ENCODE data around the gene S100A13. TPM values are rescaled to one million over a fixed set of nuclear protein-coding genes. Genes with fewer than 3 reads are reported as not detected.

Gene S100A13
- total RNA-seq, 4 donors from 2014 or later = 28.0 to 55.4 (median 43.1) TPM

- TF ChIP-seq POLR2A (IDR thresholded peaks at IDR 0.05) (no peak), EP300 (IDR thresholded peaks at IDR 0.05) (no peak), POLR2AphosphoS5 (IDR thresholded peaks at IDR 0.05) (no peak), CTCF (IDR thresholded peaks at IDR 0.05) (no peak)
- H3K27me3 ChIP-seq = no peaks in the 10 kb centered on the region
- H3K36me3 ChIP-seq = peaks cover 19% of the 10 kb centered on the region
- peak overlapping the region; percentile 94 for H3K27ac ChIP-seq
- WGBS = 50% methylated on average over 6 of the region's 6 CpGs
- no peaks in the 10 kb centered on the region for H3K9me3 ChIP-seq
- peaks cover 68% of the 10 kb centered on the region for H3K4me1 ChIP-seq
- peak overlapping the region; percentile 70 for H3K4me3 ChIP-seq
- DNase-seq (ENCODE audit: low spot score in 2 of 2) = no peak
Observed at GRCh38 chr1:153609585-153609907, 17.8 kb downstream of the S100A13 start.

DNA sequence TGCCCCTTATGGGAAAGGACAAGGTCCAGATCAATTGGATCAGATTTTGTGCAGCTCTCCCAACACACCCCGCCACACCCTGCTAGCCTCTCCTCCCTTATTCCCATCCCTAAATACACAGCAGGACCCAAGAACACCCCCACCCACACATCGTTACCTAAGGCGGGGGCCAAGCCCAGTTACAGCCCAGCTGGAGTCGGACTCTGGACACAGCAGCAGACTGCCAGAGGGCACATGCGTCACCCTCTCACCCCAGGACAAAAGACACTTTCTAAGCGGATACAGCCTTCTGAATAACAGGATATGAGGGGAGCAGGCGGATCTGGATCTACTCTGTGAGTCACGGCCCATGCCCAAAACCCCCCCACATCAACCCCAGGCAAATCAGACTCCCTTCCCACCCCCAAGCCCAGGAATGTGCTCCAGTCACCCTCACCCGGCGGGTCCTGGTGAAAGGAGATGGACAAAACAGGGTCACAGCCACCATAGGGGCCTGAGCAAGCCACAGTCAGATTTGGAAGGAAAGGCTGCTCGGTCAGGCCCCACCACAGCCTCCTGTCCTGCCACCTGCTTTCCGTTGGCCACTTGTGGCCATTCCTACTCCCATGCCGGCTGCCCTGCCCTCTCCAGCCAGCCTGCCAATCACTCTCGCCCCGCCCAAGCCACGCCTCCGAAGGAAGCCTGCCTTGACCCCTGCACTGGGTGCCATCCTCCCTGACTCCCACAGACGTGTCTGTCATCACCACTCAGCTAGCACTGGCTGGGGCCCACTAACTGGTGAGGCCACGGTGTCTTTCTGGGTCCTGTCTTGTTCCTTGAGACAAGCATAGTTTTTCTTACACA, 18.3 kb downstream of the S100A13 start:
- peaks cover 19% of the 10 kb centered on the region for H3K36me3 ChIP-seq
- no peak for TF ChIP-seq EP300 (IDR thresholded peaks at IDR 0.05)
- TF ChIP-seq POLR2AphosphoS5 (IDR thresholded peaks at IDR 0.05) = no peak
- no peak for TF ChIP-seq POLR2A (IDR thresholded peaks at IDR 0.05)
- TF ChIP-seq CTCF (IDR thresholded peaks at IDR 0.05) = no peak
- peak in 1 of 2 donors; percentile 85 for DNase-seq (ENCODE audit: low spot score in 2 of 2)
- peak overlapping the region; percentile 94 for H3K27ac ChIP-seq
- 35% methylated on average over 11 of the region's 19 CpGs for WGBS
- no peaks in the 10 kb centered on the region for H3K27me3 ChIP-seq
- no peaks in the 10 kb centered on the region for H3K9me3 ChIP-seq
- peak overlapping the region; percentile 70 for H3K4me3 ChIP-seq
- H3K4me1 ChIP-seq = peaks cover 63% of the 10 kb centered on the region

DNA sequence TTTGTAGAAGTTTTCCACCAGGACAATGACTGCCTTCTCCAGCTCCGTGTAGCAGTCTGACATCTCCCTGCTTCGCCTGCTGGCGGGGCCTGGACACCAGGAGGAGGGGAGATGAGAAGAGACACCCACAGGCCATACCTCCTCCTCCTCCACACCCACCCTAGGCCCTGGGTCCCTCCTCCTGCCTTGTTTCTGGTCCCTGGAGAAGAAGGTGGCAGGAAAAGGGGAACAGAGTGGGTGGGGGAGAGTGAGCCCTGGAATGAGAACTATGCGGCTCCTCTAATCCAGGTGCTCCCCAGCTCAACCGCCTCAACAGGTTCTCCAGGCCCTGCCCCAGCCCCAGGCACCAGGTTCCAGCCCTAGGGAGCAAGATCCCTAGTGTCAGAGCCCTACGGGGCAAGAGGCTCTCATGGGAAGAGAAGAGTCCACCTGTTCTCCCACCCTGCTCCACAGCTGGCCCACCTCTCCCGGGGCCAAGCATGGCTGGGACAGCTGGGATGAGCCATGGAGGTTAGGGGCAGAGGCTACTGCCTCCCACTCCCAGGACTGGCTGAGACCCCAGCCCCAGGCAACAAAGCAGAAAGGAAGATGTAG, 19.1 kb downstream of the S100A13 start:
- Histone ChIP-seq H3K9me3 (no peaks in the 10 kb centered on the region), H3K4me3 (peak overlapping the region; percentile 70), H3K27me3 (no peaks in the 10 kb centered on the region), H3K27ac (peak overlapping the region; percentile 94), H3K36me3 (peaks cover 19% of the 10 kb centered on the region), H3K4me1 (peaks cover 55% of the 10 kb centered on the region)
- WGBS = 68% methylated on average over 5 of the region's 7 CpGs
- peak in 1 of 2 donors; percentile 73 for DNase-seq (ENCODE audit: low spot score in 2 of 2)
- no peak for TF ChIP-seq POLR2AphosphoS5 (IDR thresholded peaks at IDR 0.05)
- no peak for TF ChIP-seq EP300 (IDR thresholded peaks at IDR 0.05)
- TF ChIP-seq POLR2A (IDR thresholded peaks at IDR 0.05) = no peak
- TF ChIP-seq CTCF (IDR thresholded peaks at IDR 0.05) = no peak

GRCh38 chr1:153607381-153607780, 19.9 kb downstream of the S100A13 start:
- no peak for TF ChIP-seq POLR2AphosphoS5 (IDR thresholded peaks at IDR 0.05)
- TF ChIP-seq POLR2A (IDR thresholded peaks at IDR 0.05) = no peak
- no peak for TF ChIP-seq EP300 (IDR thresholded peaks at IDR 0.05)
- no peak for TF ChIP-seq CTCF (IDR thresholded peaks at IDR 0.05)
- Histone ChIP-seq H3K4me1 (peaks cover 51% of the 10 kb centered on the region), H3K9me3 (no peaks in the 10 kb centered on the region), H3K36me3 (peaks cover 19% of the 10 kb centered on the region), H3K27ac (peak overlapping the region; percentile 94), H3K27me3 (no peaks in the 10 kb centered on the region), H3K4me3 (peak overlapping the region; percentile 70)
- WGBS = 82% methylated on average over 8 of the region's 8 CpGs
- DNase-seq (ENCODE audit: low spot score in 2 of 2) = no peak

GRCh38 chr1:153606194-153606593, 21.1 kb downstream of the S100A13 start:
- Histone ChIP-seq H3K36me3 (peaks cover 19% of the 10 kb centered on the region), H3K27me3 (no peaks in the 10 kb centered on the region), H3K27ac (no peak overlapping the region), H3K4me3 (no peak overlapping the region), H3K4me1 (peaks cover 47% of the 10 kb centered on the region), H3K9me3 (no peaks in the 10 kb centered on the region)
- peak in 1 of 2 donors; percentile 16 for DNase-seq (ENCODE audit: low spot score in 2 of 2)
- TF ChIP-seq EP300 (IDR thresholded peaks at IDR 0.05) (no peak), CTCF (IDR thresholded peaks at IDR 0.05) (no peak), POLR2AphosphoS5 (IDR thresholded peaks at IDR 0.05) (no peak), POLR2A (IDR thresholded peaks at IDR 0.05) (no peak)
- WGBS = 93% methylated on average over 11 of the region's 11 CpGs

Measured in suprapubic skin (tissue), 4 donors.